GM19240 (cell line): Measurements from ENCODE around the gene UBA3.

Experiments
- DNase-seq: peaks from one replicate; pipeline ENCODE4 v3.0.0; 2011; ENCODE audit warnings: low spot score; ENCODE audit not compliant: insufficient read length

UBA3 gene

DNA sequence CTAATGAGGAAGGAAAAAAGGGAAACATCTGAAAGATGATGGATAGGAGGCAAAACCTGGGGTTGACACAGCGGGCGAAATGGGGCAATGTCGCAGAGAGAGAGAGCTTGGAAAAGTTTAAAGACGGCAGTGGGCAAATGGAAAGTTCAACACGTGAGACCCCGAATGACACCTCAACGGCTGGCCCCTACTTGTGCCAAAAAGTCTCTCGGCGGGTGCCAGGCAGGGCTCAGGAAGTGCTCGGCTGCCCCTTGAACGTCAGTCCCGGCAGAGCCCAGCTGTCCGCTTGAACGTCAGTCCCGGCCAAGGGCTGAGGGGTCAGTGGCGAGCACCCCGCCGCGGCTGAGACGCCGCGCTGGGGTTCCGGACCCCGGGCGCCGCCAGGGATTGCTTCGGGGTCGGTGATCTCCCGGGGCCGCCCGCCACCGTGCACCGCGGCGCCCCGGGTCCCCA lies 67.3 kb downstream of the UBA3 start:
- DNase-seq: peak; percentile 8

DNA sequence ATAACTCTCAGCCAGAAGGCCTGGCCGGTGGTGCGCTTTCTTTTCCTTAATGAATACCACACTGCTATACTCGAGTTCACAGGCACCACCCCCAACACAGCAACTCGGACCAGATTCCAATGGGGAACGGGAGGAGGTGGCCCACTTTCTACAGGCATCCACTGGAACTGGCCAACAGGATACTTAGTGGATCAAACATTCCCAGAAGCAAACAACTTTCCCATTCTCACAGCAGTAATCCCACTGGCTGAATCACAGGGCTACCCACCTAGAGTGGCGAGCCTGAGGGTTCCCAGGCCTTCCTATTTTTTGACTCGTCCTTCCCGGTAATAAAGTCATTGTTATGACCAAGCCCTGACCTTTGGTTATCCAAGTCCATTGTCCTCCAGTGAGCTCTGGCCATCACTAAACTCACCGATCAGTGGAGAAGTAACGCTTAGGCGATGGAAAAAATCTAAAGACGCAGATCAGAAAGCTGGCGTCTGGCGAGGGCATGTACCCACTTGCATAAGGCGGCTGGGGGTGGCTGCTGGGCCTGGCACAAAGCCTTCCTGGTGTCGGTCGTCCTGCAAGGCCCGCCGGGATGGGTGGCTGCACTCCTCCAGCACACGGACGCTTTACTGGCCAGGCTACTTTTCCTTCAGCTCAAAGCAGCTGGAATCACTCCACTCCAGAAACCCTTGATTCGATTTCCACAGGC lies 67.9 kb downstream of the UBA3 start:
- DNase-seq: no peak

DNA sequence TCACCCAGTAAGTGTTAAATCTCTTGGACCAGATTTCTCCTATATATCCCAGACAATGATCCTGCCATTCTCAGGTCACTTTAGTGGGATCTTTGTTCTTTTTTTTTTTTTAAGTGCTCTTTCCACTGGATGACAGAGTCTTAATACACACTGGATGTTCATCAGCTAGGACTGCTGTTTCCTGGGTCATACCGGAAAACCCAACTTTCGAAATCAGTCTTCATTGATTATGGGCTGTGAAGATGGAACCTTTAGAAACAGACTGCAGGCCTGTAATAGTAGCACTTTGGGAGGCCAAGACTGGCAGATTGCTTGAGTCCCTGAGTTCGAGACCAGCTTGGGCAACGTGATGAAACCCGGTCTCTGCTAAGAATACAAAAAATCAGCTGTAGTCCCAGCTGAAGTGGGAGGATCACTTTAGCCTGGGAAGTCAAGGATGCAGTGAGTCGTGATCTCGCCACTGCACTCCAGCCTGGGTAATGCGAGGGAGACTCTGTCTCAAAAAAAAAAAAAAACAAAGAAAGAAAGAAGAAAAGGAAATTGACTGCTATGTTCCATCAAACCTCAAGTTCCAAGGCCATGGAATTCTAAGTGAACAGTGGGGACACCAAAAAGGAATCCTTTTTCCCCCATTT lies 69.0 kb downstream of the UBA3 start:
- no peak for DNase-seq

DNA sequence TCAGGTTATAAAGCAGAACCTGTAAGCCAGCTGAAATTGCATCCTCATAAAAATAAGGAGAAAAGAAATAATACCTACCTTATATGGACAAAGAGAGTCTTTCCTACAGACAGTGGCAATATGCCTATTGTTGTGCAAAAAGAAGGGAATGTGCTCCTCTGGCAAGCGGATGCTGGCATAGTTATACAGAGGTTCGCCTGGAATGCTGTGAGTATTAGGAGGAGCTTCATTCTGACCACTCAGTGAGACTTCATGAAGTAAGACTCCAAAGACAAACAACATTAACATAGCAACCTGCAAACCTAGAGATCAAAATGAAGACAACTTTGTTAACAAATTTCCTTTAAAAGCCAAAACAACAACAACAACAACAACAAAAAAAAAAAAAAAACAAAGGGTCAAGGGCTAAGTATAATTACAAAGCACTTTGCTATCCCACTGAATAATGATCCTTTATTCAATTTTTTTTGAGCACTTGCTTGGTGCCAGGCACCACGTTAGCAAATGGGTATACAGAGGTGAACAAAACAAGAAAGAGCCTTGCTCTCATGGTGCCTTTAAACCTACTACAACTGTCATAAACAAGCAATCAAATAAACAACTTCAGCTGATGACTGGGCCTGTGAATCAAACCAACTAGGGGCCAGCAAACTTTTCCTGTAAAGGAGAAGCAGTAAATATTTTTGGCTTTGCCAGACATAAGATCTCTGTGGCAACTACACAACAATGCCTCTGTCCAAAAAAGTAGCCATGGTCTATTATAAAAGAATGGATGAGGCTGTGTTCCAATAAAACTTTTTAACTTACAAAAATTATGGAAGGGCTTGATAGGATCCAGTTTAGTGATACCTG lies 70.4 kb downstream of the UBA3 start:
- DNase-seq: no peak

DNA sequence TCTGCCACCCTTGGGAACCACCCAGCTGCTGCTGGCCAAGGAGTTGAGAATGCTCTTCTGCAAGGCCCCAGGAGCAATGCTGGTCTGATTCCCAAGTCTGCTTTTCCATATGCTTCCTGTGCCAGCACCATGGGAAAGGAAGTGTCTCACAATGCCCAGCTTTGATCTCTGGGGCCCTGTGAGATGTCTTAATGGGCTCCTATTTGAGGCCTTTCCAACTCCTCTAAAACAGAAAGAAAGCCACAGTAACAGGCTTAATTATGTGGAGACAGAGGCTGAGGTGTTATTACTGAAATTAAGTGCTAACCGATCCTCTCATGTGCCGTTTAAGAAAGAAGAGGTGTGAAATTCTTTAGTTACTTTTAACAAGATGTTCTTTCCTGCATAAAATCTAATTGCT lies 71.2 kb downstream of the UBA3 start:
- no peak for DNase-seq

DNA sequence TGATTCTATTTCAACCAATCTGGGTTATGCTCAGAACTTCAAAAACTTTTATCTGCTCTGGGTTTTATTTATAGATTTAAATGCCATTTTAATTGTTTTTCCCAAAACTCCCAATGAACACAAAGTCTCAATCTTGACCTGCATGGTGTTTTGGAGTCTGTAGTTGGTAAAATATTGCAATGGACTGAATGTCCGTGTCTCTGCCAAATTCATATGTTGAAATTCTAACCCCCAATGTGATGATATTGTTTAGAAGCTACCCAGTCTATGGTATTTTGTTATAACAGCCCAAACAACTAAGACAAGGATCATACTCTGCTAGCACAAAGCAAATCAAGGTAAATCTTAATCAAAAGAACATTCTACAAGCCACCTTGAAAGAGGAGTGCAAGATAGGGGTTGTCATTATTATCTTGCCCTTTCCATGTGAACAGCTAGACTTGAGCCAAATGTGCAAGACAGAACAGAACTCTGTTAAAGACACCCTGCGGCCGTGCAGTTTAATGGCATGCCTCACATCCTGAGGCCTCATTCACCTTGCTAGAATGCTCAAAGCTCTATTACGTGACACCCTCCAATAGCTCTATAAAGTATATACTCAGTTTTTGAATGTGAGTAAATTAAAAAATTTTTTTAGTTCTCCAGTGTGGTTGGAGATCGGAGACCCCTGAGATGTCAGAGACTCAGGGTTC lies 74.2 kb downstream of the UBA3 start:
- DNase-seq: no peak

DNA sequence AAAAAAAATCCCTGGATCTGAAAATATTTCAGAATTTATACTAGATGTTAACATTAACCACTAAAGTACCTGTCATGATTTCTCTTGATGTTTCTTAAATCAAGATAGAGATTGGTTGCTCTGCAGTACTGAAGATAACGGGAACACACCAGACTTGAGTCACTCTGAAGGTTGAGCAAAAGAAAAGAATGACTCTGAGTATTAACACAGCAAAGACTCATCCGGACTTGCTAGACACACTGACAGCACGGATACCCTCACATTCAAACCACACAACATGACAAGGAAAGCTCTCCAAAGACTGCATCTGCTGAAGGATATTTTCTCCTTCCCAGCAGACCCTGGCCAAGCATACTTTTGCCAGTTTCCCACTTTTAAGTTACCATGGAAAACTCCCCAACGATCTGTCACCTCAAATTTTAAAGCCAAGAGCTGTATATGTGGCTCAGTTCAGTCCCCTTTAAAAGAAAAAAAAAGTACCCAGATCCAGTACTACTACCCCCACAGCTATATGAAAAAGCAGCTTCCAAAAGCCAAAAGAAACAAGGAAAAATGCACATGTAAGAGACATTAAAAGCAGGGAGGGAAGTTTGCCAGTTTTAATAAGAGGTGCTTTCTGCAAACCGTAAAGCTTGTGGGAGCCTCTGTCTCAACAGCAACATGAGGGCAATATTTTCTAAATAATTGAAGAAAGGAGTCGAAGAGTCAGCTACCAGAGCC lies 74.9 kb downstream of the UBA3 start:
- DNase-seq: no peak
